HG03064 (cell line): ENCODE results near the gene SHKBP1.
A peak's percentile ranks its signal among the peaks of the same experiment; 100 is the strongest.
"Not testable (repeated sequence)": the region's sequence is repeated elsewhere in the genome, so short reads cannot be mapped to it uniquely, and the experiment has no call there.

Experiments used
- ATAC-seq: cut with Tn5 transposase; IDR thresholded peaks from one replicate; pipeline ENCODE4 v1.9.1; 2021; ENCODE audit warnings: low read depth; ENCODE audit not compliant: unreplicated experiment

The SHKBP1 gene

DNA sequence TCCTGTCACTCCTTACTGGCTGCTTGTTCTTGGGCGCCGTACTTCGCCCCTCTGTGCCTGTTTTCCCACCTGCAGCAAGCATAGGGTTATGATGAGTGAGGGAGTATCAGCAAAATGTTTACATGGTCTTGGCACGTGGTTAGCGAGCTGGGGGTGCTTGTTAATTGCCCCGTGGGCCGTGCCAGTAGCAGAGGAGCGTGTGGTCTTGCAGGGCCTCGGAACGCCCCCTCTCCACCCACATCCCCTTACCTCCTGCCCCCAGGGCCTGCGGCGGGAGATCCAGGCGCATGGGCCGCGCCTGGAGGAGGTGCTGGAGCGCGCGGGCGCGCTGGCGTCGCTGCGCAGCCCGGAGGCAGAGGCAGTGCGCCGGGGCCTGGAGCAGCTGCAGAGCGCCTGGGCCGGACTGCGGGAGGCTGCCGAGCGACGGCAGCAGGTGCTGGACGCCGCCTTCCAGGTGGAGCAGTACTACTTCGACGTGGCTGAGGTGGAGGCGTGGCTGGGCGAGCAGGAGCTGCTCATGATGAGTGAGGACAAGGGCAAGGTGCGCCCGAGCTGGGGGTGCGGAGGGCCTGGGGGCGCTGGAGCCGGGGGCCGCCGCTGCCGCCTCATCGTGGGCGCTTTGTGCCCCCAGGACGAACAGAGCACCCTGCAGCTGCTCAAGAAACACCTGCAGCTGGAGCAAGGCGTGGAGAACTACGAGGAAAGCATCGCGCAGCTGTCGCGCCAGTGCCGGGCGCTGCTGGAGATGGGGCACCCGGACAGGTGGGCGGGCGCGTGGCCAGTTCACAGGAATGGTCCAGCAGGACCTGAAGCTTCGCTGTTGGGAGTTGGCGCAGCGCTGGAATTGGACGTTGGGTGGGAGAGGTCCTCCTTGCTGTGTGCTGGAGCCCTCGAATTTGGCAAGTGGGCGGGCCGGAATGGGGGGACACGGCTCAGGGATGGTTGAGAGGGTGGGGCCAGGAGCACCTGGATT, 22.5 kb upstream of the SHKBP1 start:
- no peak for ATAC-seq

DNA sequence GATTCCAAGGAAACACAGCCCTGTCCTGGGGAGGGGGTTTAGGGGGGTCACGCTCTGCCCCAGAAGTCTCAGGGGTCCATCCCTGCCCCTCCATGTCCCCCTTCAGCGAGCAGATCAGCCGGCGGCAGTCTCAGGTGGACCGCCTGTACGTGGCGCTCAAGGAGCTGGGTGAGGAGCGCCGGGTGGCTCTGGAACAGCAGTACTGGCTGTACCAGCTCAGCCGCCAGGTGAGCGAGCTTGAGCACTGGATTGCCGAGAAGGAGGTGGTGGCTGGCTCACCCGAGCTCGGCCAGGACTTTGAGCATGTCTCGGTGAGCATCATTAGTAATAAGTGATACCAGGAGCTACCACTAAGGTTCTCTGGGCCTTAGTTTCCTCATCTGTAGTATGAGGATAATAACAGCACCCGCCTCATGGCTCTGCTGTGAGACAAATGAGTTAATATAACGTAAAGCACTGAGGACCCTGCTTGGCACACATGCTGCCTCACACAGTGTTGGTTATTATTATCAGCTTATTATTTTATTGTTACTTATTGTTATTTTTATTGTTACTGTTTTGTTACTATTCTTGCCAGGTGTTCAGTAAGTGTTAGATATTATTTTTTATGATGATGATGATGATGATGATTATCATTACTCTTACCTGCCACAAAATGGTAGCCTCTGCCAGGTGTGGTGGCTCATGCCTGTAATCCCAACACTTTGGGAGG, 20.5 kb upstream of the SHKBP1 start:
- ATAC-seq: no peak

DNA sequence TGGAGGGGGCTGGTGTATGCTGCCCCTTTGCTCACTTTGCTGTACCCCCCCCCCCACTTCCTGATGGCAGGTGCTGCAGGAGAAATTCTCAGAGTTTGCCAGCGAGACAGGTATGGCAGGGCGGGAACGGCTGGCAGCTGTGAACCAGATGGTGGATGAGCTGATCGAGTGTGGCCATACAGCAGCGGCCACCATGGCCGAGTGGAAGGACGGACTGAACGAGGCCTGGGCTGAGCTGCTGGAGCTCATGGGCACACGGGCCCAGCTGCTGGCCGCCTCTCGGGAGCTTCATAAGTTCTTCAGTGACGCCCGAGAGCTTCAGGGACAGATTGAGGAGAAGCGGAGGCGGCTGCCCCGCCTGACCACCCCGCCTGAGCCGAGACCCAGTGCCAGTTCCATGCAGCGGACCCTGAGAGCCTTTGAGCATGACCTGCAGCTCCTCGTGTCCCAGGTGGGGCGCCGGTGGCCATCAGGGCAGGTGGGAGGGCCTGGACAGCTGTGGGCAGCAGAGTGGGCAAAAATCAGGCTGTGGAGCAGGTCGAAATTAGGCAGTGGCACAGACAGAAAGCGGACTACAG, 19.6 kb upstream of the SHKBP1 start:
- ATAC-seq: no peak

DNA sequence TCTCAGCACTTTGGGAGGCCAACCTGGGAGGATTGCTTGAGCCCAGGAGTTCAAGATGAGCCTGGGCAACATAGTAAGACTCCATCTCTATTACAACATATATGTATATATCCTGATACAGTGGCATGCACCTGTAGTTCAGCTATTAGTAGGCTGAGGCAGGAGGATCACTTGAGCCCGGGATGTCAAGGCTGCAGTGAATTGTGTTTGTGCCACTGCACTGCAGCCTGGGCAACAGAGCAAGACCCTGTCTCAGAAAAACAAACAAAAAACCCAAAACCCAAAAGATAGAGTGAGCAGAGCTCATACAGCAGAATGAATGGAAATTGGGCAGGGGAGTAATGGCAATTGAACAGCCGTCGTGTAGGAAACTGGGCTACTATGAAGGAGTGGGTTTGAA, 17.3 kb upstream of the SHKBP1 start:
- no peak for ATAC-seq

DNA sequence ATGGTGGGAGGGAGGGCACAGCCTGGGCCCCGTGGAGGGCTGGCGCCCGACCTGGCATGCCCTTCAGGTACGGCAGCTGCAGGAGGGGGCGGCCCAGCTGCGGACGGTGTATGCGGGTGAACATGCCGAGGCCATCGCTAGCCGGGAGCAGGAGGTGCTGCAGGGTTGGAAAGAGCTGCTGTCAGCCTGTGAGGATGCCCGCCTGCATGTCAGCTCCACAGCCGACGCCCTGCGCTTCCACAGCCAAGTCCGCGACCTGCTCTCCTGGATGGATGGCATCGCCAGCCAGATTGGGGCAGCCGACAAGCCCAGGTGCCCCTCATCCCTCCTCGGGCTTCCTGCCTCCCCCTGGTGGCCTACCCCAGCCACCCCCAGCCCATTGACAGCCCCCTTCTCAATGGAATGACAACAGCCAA, 16.6 kb upstream of the SHKBP1 start:
- no peak for ATAC-seq

DNA sequence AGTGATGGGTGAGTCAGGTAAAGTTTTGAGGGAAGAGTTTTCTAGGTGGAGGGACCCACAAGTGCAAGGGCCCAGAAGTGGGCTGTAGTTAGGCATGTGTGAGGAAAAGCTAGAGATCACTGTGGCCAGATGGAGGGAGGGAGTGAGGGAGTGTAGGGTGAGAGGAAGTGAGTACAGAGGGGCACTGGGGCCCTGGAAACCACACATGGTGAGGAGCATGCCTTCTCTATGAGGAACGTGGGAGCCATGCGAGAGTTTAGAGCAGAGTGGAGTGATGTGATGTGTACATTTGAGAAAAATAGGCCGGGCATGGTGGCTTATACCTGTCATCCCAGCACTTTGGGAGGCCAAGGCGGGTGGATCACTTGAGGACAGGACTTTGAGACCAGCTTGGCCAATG, 14.7 kb upstream of the SHKBP1 start:
- no peak for ATAC-seq

DNA sequence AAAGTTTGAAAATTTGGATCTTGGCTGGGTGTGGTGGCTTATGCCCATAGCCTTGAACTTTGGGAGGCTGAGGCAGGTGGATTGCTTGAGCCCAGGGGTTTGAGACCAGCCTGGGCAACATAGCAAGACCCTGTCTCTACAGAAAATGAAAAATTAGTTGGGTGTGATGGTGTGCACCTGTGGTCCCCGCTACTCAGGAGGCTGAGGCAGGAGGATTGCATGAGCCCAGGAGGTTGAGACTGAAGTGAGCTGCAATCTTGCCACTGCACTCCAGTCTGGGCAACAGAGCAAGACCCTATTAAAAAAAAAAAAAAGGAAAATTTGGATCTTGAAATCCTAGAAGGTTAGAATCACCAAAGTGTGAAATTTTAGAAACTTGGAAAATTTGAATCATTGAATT, 12.1 kb upstream of the SHKBP1 start:
- not testable (repeated sequence) for ATAC-seq

DNA sequence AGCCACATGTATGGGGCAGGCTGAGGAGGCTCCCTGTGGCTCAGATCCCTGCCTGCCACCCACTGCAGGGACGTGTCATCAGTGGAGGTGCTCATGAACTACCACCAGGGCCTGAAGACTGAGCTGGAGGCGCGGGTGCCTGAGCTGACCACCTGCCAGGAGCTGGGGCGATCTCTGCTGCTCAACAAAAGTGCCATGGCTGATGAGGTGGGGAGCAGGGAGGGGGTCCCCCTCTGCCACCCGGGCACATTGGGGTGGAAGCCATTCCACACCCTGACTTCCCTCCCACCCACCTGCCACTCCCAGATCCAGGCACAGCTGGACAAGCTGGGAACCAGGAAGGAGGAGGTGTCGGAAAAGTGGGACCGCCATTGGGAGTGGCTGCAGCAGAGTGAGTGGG, 11.3 kb upstream of the SHKBP1 start:
- ATAC-seq: no peak

DNA sequence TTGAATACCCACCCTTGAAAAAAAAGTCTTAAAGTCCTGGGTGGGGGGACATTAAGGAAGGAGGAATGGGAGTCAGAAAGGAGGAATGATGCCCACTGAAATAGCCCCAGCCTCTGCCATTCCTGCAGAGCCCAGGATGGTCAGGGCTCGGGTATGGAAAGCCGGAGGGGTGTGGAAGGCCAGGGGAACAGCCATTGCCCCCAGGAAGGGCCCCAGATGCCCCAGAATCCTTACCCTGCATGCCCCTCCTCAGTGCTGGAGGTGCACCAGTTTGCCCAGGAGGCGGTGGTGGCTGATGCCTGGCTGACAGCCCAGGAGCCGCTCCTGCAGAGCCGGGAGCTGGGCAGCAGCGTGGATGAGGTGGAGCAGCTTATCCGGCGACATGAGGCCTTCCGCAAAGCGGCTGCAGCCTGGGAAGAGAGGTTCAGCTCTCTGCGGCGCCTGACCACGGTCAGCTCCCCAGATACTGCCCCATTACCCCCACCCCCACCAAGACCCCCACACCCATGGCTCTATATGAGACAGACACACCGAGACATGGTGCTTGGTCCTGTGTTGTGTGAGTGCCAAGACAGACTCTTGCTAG, 10.7 kb upstream of the SHKBP1 start:
- no peak for ATAC-seq

DNA sequence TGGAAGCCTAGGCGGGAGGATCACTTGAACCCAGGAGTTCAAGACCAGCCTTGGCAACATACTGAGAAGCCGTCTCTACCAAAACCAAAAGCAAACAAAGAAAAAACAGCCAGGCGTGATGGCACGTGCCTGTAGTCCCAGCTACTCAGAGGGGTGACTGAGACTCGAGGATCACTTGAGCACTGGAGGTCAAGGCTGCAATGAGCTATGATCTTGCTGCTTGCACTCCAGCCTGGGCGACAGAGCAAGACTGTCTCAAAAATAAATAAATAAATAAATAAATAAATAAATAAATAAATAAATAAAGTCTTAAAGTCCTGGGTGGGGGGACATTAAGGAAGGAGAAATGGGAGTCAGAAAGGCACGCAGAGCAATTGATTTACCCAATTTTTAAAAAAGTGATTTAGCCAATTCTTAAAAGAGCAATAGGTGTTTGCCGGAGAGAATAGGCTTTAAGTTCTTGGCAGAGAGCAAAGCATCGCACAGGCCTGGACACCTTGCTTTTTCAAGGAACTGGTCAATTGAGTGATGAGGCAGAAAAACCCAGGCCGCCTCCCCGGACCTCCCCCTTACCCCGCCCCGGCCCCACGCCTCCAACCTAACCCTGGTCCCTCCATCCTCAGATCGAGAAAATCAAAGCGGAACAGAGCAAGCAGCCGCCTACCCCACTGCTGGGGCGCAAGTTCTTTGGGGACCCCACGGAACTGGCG, 9.5 kb upstream of the SHKBP1 start:
- ATAC-seq: no peak

DNA sequence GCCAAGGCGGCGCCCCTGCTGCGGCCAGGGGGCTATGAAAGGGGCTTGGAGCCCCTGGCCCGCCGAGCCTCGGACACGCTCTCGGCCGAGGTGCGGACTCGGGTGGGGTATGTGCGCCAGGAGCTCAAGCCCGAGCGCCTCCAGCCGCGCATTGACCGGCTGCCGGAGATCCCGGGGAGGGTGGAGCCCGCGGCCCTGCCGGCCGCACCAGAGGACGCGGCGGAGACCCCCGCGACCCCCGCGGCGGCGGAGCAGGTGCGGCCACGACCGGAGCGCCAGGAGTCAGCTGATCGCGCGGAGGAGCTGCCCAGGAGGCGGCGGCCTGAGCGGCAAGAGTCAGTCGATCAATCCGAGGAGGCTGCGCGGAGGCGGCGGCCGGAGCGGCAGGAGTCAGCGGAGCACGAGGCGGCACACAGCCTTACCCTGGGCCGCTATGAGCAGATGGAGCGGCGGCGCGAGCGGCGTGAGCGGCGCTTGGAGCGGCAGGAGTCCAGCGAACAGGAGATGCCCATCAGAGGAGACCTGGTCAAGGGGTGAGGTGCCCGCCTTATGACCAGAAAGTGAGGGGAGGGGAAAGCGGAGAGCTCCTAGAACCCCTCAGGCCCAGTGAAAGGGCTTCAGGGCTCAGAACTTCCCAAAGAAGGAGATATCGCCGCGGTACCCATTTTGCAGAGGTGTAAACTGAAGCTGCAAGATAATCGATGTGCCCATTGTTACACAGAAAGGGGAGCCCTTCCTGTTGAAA, 8.8 kb upstream of the SHKBP1 start:
- ATAC-seq: no peak

DNA sequence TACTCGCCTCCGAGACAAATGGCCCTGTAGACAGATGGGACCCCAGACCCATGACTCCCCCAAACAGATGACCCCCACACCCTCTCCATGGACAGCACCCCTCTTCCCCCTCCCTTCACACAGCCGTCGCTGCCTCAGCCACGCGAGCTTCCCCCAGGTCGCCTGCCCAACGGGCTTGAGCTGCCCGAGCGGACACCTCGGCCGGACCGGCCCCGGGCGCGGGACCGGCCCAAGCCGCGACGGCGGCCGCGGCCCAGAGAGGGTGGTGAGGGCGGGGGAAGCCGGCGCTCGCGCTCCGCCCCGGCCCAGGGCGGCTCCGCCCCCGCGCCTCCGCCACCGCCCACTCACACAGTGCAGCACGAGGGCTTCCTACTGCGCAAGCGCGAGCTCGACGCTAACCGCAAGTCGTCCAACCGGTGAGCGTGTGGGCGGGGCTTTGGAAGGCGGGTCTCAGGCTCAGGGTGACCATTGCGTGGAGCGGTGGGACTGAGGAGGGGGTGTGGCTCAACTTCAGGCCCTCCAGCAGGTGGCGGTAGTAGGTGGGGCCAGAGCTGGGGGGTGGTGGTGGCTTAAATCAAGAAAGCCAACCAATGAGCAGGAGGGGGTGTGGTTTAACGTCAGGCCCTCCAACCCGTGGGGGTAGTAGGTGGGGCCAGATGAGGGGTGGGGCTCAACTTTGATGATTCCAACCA, 6.2 kb upstream of the SHKBP1 start:
- peak; percentile 62 for ATAC-seq

DNA sequence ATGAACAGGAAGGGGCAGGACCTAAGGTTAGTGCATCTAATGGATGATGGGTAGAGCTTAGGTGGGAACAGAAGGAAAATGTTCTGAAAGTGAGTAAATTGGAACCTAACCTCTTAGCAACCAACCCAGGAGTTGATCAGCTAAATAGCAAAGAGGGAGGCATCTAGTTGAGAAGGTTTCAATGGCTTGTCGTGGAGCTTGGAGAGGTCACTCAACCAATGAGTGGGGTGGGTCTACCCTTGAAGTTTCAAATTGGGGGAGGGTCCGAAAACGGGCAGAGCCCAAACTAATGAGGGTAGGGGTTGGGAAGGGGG, 5.7 kb upstream of the SHKBP1 start:
- peak; percentile 54 for ATAC-seq

DNA sequence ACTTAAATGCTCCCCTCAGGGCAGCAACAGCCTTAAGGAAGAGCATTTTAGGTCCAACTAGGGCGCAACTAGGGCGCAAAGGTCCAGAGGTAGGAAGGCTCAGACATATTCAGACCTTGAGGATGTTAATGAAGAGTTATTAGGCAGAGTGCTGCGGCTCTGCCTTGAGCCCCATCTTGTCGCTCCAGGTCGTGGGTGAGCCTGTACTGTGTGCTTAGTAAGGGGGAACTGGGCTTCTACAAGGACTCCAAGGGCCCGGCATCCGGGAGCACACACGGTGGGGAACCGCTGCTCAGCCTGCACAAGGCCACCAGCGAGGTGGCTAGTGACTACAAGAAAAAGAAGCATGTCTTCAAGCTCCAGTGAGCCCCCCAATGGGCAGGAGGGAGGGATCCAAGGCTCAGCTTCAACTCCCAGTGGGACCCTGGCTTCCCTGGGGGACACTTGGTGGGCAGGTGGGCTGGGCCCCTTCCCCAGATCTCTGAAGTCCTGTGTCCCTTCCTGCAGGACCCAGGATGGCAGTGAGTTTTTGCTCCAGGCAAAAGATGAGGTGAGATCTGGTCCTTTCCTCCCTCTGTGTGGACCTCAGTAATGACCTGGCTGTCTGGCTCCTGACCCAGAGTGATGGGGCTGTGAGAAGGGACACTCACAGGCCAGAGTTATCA, 4.7 kb upstream of the SHKBP1 start:
- no peak for ATAC-seq

DNA sequence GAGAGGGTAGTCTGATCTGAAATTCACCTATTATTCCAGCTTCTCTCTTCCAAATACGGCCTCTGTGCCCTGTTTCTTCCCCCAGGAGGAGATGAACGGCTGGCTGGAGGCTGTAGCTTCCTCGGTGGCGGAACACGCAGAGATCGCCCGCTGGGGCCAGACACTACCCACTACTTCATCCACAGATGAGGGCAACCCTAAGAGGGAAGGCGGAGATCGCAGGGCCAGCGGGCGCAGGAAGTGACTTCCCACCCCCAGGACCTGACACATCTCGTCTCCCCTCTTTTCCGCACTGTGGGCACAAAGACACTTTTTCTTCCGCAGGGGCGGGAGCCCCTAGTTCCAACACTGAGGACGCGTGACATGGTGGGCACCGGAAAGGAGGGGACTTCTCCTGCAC, 1.3 kb upstream of the SHKBP1 start:
- ATAC-seq: no peak

DNA sequence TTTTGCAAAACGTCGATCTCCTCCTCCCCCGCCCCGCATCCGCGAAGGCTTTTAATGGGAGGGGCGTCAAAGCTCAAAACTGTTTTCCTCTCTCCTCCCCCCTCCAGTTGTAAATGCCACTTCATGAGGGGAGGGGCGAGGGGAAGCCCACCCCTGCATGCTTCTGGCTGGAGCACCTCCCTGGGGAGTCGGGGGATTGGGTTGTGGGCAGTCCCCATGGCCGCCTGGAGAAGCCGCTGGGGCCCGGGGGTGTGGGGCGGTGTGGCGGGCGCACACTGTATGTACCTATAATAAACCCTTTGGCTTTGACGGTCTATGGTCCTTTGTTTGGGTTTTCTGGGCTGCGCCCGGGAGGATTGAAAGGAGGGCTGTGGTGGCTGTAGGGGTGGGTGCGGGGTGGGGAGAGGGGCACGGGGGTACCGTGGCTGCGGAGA, 505 bp upstream of the SHKBP1 start:
- no peak for ATAC-seq

DNA sequence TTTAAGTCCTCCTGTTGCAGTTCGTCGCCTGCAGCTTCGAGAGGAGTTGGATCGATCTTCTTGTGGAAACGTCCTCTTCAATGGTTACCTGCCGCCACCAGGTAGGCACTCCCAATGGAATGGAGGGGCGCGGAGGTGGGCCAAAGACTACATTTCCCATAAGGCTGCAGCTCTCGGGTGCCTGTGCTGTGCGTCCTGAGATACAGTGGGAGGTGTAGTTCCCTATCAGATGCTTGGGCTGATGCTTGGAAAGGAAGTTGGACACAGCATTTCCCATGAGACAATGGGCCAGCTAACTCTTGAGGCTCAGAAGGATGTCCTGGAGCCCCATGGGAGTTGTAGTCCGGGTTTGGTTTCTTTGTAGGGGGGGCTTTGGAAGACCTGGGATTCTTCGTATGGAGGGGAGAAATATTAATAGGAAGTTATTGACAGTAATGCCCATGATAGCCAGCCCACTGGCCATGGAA, 1.8 kb downstream of the SHKBP1 start:
- ATAC-seq: no peak

DNA sequence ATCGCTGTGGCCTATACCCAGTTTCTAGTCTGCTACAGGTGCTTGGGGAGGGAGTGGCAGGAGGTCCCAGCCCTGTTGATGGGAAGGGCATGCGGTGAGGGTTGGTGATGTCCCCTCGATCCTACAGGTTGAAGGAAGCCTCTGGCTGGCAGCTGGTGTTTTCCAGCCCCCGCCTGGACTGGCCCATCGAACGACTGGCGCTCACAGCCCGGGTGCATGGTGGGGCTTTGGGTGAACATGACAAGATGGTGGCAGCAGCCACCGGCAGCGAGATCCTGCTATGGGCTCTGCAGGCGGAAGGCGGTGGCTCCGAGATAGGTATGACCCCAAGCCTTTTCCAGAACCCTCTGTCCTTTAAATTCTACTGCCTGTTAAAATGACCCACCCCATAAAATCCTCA, 3.9 kb downstream of the SHKBP1 start:
- ATAC-seq: no peak

DNA sequence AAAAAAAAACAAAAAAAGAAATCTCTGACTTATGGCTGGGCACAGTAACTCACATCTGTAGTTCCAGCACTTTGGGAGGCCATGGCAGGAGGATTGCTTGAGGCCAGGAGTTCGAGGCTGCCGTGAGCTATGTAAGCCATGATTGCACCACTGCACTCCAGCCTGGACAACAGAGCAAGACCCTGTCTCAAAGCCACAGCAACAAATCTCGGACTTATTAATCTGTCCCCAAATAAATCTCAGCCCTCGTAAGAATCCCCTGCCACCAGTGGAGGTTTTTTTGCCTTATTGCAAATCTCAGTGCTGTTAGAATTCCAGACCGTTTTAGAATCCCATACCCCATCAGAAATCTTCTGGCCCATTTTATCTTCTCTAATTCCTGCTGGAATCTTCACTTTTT, 4.9 kb downstream of the SHKBP1 start:
- no peak for ATAC-seq
